SK-N-SH treated with all-trans-retinoic acid at 6 μM for 48 hours (cell line): Measurements from ENCODE around the gene ALOX15.
"Not testable (repeated sequence)": the region's sequence is repeated elsewhere in the genome, so short reads cannot be mapped to it uniquely, and the experiment has no call there.

Experiments used
- ISL1 ChIP-seq: fragments of 250-450 bp; sonication (Bioruptor Pico); IDR thresholded peaks from 2 replicates; pipeline ENCODE4 v2.1.2; 2022; ENCODE audit warnings: mild to moderate bottlenecking, moderate library complexity
- POU6F1 ChIP-seq: fragments of 250-450 bp; sonication (Bioruptor Pico); IDR thresholded peaks from 2 replicates; pipeline ENCODE4 v1.8.0; 2021; ENCODE audit warnings: low read depth, mild to moderate bottlenecking, moderate library complexity, borderline replicate concordance
- TOX ChIP-seq: fragments of 250-450 bp; sonication (Bioruptor Pico); IDR thresholded peaks from 2 replicates; pipeline ENCODE4 v1.8.0; 2021; ENCODE audit warnings: mild to moderate bottlenecking, moderate library complexity, borderline replicate concordance
- ZFP3 ChIP-seq: fragments of 250-450 bp; sonication (Bioruptor Pico); IDR thresholded peaks from 2 replicates; pipeline ENCODE4 v1.5.0; 2020; ENCODE audit warnings: mild to moderate bottlenecking, moderate library complexity
- ZFP30 ChIP-seq: fragments of 450-650 bp; formaldehyde crosslinking; IDR thresholded peaks from 2 replicates; pipeline ENCODE4 v1.5.0; 2022; ENCODE audit warnings: mild to moderate bottlenecking, moderate library complexity
- ZNF565 ChIP-seq: fragments of 450-650 bp; formaldehyde crosslinking; conservative IDR thresholded peaks from 2 replicates; pipeline ENCODE4 v1.5.0; 2020; ENCODE audit warnings: low read depth, mild to moderate bottlenecking, moderate library complexity

GRCh38 chr17:4689872-4690271 lies 48.4 kb upstream of the ALOX15 start:
- not testable (repeated sequence) for TF ChIP-seq POU6F1 (CRISPR knock-in tag); ZFP3 (CRISPR knock-in tag); TOX (CRISPR knock-in tag); ZFP30; ZNF565 (CRISPR knock-in tag); ISL1 (CRISPR knock-in tag)
